Panc1 (cell line): ENCODE measurements around the gene PDE9A. TPM values are rescaled to one million over a fixed set of nuclear protein-coding genes. Genes with fewer than 3 reads are reported as not detected.

ENCODE experiments used
- ATAC-seq: fragments of 200-7000 bp; cut with Tn5 transposase; 2 replicates; pipeline ENCODE4 v1.9.1; 2020; ENCODE audit warnings: mild to moderate bottlenecking, moderate library complexity
- BruUV-seq: library from RNA; stranded (reverse); fragments of 400-500 nt; replicated peaks from 2 replicates; lab custom pipeline; 2021; lab: Mats Ljungman, UMichigan
- CTCF ChIA-PET: fragments of 300-600 bp; sonication (Branson Sonifier 250); formaldehyde crosslinking; loops from one replicate; lab custom pipeline; 2022; ENCODE audit warnings: antibody characterized with exemption; lab: Charles Lee
- POLR2A ChIA-PET: fragments of 300-600 bp; sonication (Branson Sonifier 250); formaldehyde crosslinking; loops from one replicate; lab custom pipeline; 2022; ENCODE audit warnings: antibody characterized with exemption; lab: Charles Lee
- DNase-seq: peaks from one replicate; pipeline ENCODE4 v3.0.0-alpha.2; 2010; ENCODE audit warnings: low read depth, low spot score
- H3K27ac ChIP-seq: 2 replicates; pipeline ENCODE4 v1.5.1; 2011; ENCODE audit warnings: mild to moderate bottlenecking, low read length, inconsistent platforms
- H3K27me3 ChIP-seq: fragments of 200-500 bp; sonication (Bioruptor generic); 2 replicates; pipeline ENCODE4 v1.6.0; 2014; ENCODE audit warnings: low read length, inconsistent platforms; ENCODE audit not compliant: control insufficient read depth, insufficient read depth
- H3K36me3 ChIP-seq: fragments of 200-500 bp; sonication (Bioruptor generic); 2 replicates; pipeline ENCODE4 v1.5.1; 2014; ENCODE audit warnings: inconsistent platforms, mild to moderate bottlenecking, low read length, moderate library complexity; ENCODE audit not compliant: control insufficient read depth, insufficient read depth
- H3K4me1 ChIP-seq: 2 replicates; pipeline ENCODE4 v1.5.1; 2011; ENCODE audit warnings: inconsistent platforms, mild to moderate bottlenecking, low read length, moderate library complexity; ENCODE audit not compliant: control insufficient read depth, insufficient read depth
- H3K4me3 ChIP-seq, 2 experiments: 2 replicates each; pipeline ENCODE4 v1.5.1; 2011 to 2012; ENCODE audit warnings: low read depth in 2 of 2, low read length in 2 of 2, mild to moderate bottlenecking in 2 of 2, inconsistent platforms in 1 of 2, moderate library complexity in 1 of 2
- H3K9me3 ChIP-seq: fragments of 200-500 bp; sonication (Bioruptor generic); 2 replicates; pipeline ENCODE4 v1.5.1; 2014; ENCODE audit warnings: low read depth, mild to moderate bottlenecking, inconsistent platforms, low read length, moderate library complexity; ENCODE audit not compliant: control insufficient read depth, insufficient read depth
- POLR2AphosphoS5 ChIP-seq: IDR thresholded peaks from 2 replicates; pipeline ENCODE4 v1.6.1; 2012; ENCODE audit warnings: mild to moderate bottlenecking, low read depth, low read length, moderate library complexity
- SIN3A ChIP-seq: IDR thresholded peaks from 2 replicates; pipeline ENCODE4 v1.6.1; 2012; ENCODE audit warnings: low read depth, mild to moderate bottlenecking, low read length, moderate library complexity, borderline replicate concordance; ENCODE audit not compliant: insufficient read depth
- TCF7L2 ChIP-seq: IDR thresholded peaks from 2 replicates; pipeline ENCODE4 v1.6.1; 2011; ENCODE audit warnings: mild to moderate bottlenecking, low read depth, low read length, inconsistent platforms
- in situ Hi-C: cut with HindIII; loops from 2 replicates; pipeline ENCODE4 v1.10.0; 2016; ENCODE audit warnings: low sequenced_read_pairs, low pct_unique_long_range_greater_than_20kb
- intact Hi-C: fragments of 100-400 bp; cut with micrococcal nuclease; formaldehyde crosslinking; loops from one replicate; pipeline ENCODE4 v1.10.0; 2022; ENCODE audit not compliant: unreplicated experiment
- total RNA-seq: library from RNA; stranded (reverse); gene quantifications from one replicate; pipeline ENCODE4 v1.2.1, GENCODE V29; 2021; ENCODE audit not compliant: unreplicated experiment
- TF ChIP-seq, protein P1 (sequence below), 2 experiments: IDR thresholded peaks; 2 replicates each; pipeline ENCODE4 v1.6.1; 2011 to 2012; ENCODE audit warnings: low read depth in 2 of 2, control low read depth in 1 of 2, low read length in 1 of 2, mild to moderate bottlenecking in 1 of 2, moderate library complexity in 1 of 2; ENCODE audit not compliant: insufficient read depth in 1 of 2
- TF ChIP-seq, protein P2 (sequence below): fragments of 450-650 bp; IDR thresholded peaks from 2 replicates; pipeline ENCODE4 v1.5.1; 2017; ENCODE audit warnings: mild to moderate bottlenecking

PDE9A gene
- total RNA-seq, 1 experiment from 2014 or later: 0.72 TPM

DNA sequence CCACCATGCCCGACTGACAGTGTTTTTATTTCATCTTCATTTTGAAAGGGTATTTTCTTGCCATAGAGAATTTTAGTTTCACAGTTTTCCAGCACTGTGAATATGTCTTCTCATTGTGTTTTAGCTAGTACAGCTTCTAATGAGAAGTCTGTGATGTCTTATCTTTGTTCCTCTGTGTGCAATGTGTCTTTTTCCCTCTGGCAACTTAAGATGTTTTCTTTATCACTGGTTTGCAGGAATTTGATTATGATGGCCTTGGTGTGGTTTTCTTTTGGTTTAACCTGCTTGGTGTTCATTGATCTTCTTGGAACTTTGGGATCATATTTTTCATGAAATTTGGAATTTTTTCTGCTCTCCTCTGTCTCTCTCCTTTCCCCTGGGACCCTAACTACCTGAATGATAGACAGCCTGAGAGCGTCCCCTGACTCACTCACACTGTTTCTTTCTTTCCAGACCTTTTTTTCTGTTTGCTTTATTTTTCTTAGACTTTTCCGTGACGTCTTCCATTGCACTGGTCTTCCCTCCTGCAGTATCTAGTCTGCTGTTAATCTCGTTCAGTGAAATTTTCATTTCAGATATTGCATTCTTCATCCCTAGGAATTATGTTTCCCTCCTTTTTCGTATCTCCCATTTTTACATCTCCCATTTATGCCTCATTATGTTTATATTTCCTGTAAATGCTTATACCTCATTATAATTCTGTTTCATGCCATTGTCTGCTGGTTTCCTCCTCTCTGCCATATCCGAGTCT is 48.5 kb downstream of the PDE9A start:
- H3K27ac ChIP-seq: no peak overlapping the region
- CTCF ChIA-PET: no interaction called here
- intact Hi-C loops: no loop called here

DNA sequence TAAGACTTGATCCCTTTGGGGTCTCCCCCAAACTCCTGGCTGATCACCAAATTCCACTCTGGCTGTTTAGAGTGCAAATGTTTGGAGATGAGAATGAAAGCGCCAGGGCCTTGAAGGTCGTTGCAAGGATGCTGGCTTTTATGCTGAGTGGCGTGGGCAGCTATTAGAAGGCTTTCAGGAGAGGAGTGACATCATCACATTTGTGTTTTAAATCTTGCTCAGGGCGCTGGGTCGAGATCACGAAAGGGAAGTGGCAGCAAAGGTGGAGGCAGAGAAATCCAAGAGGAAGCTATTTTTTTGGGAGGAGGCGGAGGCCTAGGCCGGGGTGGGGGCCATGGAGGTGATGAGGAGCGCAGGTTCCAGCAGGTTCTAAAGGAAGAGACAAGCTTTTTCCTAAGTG is 49.3 kb downstream of the PDE9A start:
- Histone ChIP-seq H3K36me3 (no peaks in the 10 kb centered on the region), H3K27me3 (no peaks in the 10 kb centered on the region), H3K4me1 (no peaks in the 10 kb centered on the region), H3K27ac (no peak overlapping the region), H3K9me3 (no peaks in the 10 kb centered on the region), H3K4me3 (no peak overlapping the region)
- DNase-seq: no peak
- in situ Hi-C loops: no loop called here
- no peak for ATAC-seq
- BruUV-seq: no TSS peak
- POLR2A ChIA-PET: no interaction called here
- CTCF ChIA-PET: no interaction called here
- intact Hi-C loops: no loop called here
- TF ChIP-seq SIN3A (no peak), TCF7L2 (no peak), POLR2AphosphoS5 (no peak)
- TF ChIP-seq, protein P1, sequence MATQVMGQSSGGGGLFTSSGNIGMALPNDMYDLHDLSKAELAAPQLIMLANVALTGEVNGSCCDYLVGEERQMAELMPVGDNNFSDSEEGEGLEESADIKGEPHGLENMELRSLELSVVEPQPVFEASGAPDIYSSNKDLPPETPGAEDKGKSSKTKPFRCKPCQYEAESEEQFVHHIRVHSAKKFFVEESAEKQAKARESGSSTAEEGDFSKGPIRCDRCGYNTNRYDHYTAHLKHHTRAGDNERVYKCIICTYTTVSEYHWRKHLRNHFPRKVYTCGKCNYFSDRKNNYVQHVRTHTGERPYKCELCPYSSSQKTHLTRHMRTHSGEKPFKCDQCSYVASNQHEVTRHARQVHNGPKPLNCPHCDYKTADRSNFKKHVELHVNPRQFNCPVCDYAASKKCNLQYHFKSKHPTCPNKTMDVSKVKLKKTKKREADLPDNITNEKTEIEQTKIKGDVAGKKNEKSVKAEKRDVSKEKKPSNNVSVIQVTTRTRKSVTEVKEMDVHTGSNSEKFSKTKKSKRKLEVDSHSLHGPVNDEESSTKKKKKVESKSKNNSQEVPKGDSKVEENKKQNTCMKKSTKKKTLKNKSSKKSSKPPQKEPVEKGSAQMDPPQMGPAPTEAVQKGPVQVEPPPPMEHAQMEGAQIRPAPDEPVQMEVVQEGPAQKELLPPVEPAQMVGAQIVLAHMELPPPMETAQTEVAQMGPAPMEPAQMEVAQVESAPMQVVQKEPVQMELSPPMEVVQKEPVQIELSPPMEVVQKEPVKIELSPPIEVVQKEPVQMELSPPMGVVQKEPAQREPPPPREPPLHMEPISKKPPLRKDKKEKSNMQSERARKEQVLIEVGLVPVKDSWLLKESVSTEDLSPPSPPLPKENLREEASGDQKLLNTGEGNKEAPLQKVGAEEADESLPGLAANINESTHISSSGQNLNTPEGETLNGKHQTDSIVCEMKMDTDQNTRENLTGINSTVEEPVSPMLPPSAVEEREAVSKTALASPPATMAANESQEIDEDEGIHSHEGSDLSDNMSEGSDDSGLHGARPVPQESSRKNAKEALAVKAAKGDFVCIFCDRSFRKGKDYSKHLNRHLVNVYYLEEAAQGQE (IDR thresholded peaks at IDR 0.05; ENCODE audit: insufficient read depth in 1 of 2, low read depth in 2 of 2, low read length in 1 of 2): no peak
- TF ChIP-seq, protein P2, sequence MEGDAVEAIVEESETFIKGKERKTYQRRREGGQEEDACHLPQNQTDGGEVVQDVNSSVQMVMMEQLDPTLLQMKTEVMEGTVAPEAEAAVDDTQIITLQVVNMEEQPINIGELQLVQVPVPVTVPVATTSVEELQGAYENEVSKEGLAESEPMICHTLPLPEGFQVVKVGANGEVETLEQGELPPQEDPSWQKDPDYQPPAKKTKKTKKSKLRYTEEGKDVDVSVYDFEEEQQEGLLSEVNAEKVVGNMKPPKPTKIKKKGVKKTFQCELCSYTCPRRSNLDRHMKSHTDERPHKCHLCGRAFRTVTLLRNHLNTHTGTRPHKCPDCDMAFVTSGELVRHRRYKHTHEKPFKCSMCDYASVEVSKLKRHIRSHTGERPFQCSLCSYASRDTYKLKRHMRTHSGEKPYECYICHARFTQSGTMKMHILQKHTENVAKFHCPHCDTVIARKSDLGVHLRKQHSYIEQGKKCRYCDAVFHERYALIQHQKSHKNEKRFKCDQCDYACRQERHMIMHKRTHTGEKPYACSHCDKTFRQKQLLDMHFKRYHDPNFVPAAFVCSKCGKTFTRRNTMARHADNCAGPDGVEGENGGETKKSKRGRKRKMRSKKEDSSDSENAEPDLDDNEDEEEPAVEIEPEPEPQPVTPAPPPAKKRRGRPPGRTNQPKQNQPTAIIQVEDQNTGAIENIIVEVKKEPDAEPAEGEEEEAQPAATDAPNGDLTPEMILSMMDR: no peak

More for the DNA sequence above, 48.5 kb downstream of the PDE9A start:
- Histone ChIP-seq H3K9me3 (no peaks in the 10 kb centered on the region), H3K36me3 (no peaks in the 10 kb centered on the region), H3K4me1 (no peaks in the 10 kb centered on the region), H3K4me3 (no peak overlapping the region), H3K27me3 (no peaks in the 10 kb centered on the region)
- no TSS peak for BruUV-seq
- POLR2A ChIA-PET: no interaction called here
- in situ Hi-C loops: no loop called here
- ATAC-seq: no peak
- TF ChIP-seq TCF7L2 (no peak), SIN3A (no peak), POLR2AphosphoS5 (no peak)
- TF ChIP-seq, protein P1 (IDR thresholded peaks at IDR 0.05; ENCODE audit: insufficient read depth in 1 of 2, low read depth in 2 of 2, low read length in 1 of 2): no peak
- TF ChIP-seq, protein P2: no peak
- no peak for DNase-seq
